Measurements from ENCODE around the gene CPNE7. TPM values are rescaled to one million over a fixed set of nuclear protein-coding genes. Genes with fewer than 3 reads are reported as not detected.

Gene CPNE7
- total and polyA plus RNA-seq, 2 of the 13 experiments (the other 11 are each of a cell fraction or from before 2014, with no cell fraction given): 0.59 TPM; not detected in 1

DNA sequence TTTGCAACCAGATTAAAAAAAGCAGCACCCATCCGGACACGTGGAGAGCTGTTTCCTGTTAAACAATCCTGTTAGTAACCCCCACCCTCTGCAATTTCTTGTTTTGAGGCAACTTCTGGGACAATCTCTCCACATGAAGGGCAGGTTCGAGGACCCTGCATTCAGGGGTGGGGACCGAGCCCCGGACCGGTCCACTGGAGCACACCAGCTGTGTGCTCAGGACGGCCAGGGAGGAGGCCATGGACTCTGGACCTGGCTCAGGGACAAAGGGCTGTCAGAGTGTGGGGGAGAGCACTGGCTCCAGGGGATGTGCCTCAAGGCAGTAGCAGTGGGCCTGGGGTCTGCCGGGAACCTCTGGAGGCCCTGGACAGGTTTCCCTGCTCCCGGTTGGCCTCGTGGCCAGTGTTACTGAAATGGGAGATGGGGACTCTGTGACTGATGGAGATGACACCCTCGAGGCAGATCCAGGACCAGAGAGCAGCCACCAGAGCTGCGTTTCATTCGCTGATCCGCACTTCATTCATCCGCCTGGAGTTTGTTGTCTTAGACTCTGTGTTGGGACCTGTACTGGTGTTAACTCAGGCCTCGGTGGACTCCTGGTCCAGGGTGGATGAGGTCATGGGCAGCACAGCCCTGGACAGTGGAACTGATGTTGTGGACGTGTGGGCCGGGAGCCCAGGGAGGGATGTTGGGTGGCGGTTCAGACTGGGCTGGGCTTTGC lies 2.9 kb upstream of the CPNE7 start (continued):
- TF ChIP-seq, protein P1, sequence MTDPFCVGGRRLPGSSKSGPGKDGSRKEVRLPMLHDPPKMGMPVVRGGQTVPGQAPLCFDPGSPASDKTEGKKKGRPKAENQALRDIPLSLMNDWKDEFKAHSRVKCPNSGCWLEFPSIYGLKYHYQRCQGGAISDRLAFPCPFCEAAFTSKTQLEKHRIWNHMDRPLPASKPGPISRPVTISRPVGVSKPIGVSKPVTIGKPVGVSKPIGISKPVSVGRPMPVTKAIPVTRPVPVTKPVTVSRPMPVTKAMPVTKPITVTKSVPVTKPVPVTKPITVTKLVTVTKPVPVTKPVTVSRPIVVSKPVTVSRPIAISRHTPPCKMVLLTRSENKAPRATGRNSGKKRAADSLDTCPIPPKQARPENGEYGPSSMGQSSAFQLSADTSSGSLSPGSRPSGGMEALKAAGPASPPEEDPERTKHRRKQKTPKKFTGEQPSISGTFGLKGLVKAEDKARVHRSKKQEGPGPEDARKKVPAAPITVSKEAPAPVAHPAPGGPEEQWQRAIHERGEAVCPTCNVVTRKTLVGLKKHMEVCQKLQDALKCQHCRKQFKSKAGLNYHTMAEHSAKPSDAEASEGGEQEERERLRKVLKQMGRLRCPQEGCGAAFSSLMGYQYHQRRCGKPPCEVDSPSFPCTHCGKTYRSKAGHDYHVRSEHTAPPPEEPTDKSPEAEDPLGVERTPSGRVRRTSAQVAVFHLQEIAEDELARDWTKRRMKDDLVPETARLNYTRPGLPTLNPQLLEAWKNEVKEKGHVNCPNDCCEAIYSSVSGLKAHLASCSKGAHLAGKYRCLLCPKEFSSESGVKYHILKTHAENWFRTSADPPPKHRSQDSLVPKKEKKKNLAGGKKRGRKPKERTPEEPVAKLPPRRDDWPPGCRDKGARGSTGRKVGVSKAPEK (CRISPR knock-in tag; IDR thresholded peaks at IDR 0.05; ENCODE audit: borderline replicate concordance): peak; percentile 90; the same call in 1 of the 2 replicates
- TF ChIP-seq GLI4 (CRISPR knock-in tag; IDR thresholded peaks at IDR 0.05; ENCODE audit: borderline replicate concordance): no peak
- peak; percentile 87; the same call in 1 of the 2 replicates for TF ChIP-seq ZNF891 (CRISPR knock-in tag; IDR thresholded peaks at IDR 0.05)
- TF ChIP-seq, protein P2, sequence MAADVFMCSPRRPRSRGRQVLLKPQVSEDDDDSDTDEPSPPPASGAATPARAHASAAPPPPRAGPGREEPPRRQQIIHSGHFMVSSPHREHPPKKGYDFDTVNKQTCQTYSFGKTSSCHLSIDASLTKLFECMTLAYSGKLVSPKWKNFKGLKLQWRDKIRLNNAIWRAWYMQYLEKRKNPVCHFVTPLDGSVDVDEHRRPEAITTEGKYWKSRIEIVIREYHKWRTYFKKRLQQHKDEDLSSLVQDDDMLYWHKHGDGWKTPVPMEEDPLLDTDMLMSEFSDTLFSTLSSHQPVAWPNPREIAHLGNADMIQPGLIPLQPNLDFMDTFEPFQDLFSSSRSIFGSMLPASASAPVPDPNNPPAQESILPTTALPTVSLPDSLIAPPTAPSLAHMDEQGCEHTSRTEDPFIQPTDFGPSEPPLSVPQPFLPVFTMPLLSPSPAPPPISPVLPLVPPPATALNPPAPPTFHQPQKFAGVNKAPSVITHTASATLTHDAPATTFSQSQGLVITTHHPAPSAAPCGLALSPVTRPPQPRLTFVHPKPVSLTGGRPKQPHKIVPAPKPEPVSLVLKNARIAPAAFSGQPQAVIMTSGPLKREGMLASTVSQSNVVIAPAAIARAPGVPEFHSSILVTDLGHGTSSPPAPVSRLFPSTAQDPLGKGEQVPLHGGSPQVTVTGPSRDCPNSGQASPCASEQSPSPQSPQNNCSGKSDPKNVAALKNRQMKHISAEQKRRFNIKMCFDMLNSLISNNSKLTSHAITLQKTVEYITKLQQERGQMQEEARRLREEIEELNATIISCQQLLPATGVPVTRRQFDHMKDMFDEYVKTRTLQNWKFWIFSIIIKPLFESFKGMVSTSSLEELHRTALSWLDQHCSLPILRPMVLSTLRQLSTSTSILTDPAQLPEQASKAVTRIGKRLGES (CRISPR knock-in tag; IDR thresholded peaks at IDR 0.05; ENCODE audit: borderline replicate concordance): no peak
- TF ChIP-seq, protein P3, sequence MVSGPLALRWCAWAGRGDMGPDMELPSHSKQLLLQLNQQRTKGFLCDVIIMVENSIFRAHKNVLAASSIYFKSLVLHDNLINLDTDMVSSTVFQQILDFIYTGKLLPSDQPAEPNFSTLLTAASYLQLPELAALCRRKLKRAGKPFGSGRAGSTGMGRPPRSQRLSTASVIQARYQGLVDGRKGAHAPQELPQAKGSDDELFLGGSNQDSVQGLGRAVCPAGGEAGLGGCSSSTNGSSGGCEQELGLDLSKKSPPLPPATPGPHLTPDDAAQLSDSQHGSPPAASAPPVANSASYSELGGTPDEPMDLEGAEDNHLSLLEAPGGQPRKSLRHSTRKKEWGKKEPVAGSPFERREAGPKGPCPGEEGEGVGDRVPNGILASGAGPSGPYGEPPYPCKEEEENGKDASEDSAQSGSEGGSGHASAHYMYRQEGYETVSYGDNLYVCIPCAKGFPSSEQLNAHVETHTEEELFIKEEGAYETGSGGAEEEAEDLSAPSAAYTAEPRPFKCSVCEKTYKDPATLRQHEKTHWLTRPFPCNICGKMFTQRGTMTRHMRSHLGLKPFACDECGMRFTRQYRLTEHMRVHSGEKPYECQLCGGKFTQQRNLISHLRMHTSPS (CRISPR knock-in tag; IDR thresholded peaks at IDR 0.05; ENCODE audit: low read depth): peak; percentile 44; the same call in 1 of the 2 replicates
- no peak for TF ChIP-seq ZC3H13 (CRISPR knock-in tag; IDR thresholded peaks at IDR 0.05)
- TF ChIP-seq ZNF782 (CRISPR knock-in tag; IDR thresholded peaks at IDR 0.05; ENCODE audit: borderline replicate concordance): peak; percentile 50; the same call in 1 of the 2 replicates
- no peak for TF ChIP-seq NKX3-1 (CRISPR knock-in tag; IDR thresholded peaks at IDR 0.05)
- TF ChIP-seq POLR2A (IDR thresholded peaks at IDR 0.05; ENCODE audit: insufficient read depth in 1 of 2, low read depth in 2 of 2, low read length in 2 of 2): peak; percentile 55 to 56; a peak in 3 of 4 replicates
- no peak for TF ChIP-seq NFKBIZ (CRISPR knock-in tag; IDR thresholded peaks at IDR 0.05)
- no peak for TF ChIP-seq KLF11 (CRISPR knock-in tag; IDR thresholded peaks at IDR 0.05)
- TF ChIP-seq ZNF124 (CRISPR knock-in tag; IDR thresholded peaks at IDR 0.05): 0 out of 2 replicates have a peak, but pooled peaks have one; percentile 31
- TF ChIP-seq JDP2 (CRISPR knock-in tag; IDR thresholded peaks at IDR 0.05; ENCODE audit: borderline replicate concordance): no peak
- TF ChIP-seq ZNF790 (CRISPR knock-in tag; IDR thresholded peaks at IDR 0.05; ENCODE audit: borderline replicate concordance): no peak
- no peak for TF ChIP-seq EEA1 (CRISPR knock-in tag; IDR thresholded peaks at IDR 0.05; ENCODE audit: borderline replicate concordance)
- peak; percentile 4; the same call in 1 of the 2 replicates for TF ChIP-seq FOXA3 (CRISPR knock-in tag; IDR thresholded peaks at IDR 0.05)
- TF ChIP-seq, protein P4, sequence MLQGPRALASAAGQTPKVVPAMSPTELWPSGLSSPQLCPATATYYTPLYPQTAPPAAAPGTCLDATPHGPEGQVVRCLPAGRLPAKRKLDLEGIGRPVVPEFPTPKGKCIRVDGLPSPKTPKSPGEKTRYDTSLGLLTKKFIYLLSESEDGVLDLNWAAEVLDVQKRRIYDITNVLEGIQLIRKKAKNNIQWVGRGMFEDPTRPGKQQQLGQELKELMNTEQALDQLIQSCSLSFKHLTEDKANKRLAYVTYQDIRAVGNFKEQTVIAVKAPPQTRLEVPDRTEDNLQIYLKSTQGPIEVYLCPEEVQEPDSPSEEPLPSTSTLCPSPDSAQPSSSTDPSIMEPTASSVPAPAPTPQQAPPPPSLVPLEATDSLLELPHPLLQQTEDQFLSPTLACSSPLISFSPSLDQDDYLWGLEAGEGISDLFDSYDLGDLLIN (CRISPR knock-in tag; IDR thresholded peaks at IDR 0.05; ENCODE audit: borderline replicate concordance): no peak
- no peak for TF ChIP-seq ETV6 (CRISPR knock-in tag; conservative IDR thresholded peaks at IDR 0.05)
- TF ChIP-seq ZNF773 (CRISPR knock-in tag; IDR thresholded peaks at IDR 0.05; ENCODE audit: borderline replicate concordance): no peak
- no peak for TF ChIP-seq ZNF589 (CRISPR knock-in tag; conservative IDR thresholded peaks at IDR 0.05)
- 0 out of 2 replicates have a peak, but pooled peaks have one; percentile 50 for TF ChIP-seq ZNF274 (CRISPR knock-in tag; IDR thresholded peaks at IDR 0.05)

All from HepG2 (cell line).